KOPT-K1 (cell line): ENCODE data around the gene PPP1R2.
"Not testable (repeated sequence)": the region's sequence is repeated elsewhere in the genome, so short reads cannot be mapped to it uniquely, and the experiment has no call there.

Source experiments
- H3K27ac ChIP-seq: fragments of 200-600 bp; sonication (generic); 2 replicates; pipeline ENCODE4 v1.5.1; 2016; ENCODE audit warnings: antibody characterized with exemption, mild to moderate bottlenecking, low read depth, low read length; ENCODE audit not compliant: poor library complexity, severe bottlenecking
- H3K36me3 ChIP-seq: fragments of 200-600 bp; sonication (generic); 2 replicates; pipeline ENCODE4 v1.5.1; 2017; ENCODE audit warnings: antibody characterized with exemption, mild to moderate bottlenecking, low read length, moderate library complexity; ENCODE audit not compliant: insufficient read depth
- H3K9me3 ChIP-seq: fragments of 200-600 bp; sonication (generic); 2 replicates; pipeline ENCODE4 v1.5.1; 2017; ENCODE audit warnings: antibody characterized with exemption, low read length, mild to moderate bottlenecking; ENCODE audit not compliant: insufficient read depth, poor library complexity, severe bottlenecking

The PPP1R2 gene

GRCh38 chr3:195535293-195535692 is 7.8 kb downstream of the PPP1R2 start:
- H3K9me3 ChIP-seq: no peaks in the 10 kb centered on the region

GRCh38 chr3:195532834-195533233 is 10.3 kb downstream of the PPP1R2 start:
- Histone ChIP-seq H3K36me3 (peaks cover 16% of the 10 kb centered on the region), H3K27ac (no peak overlapping the region), H3K9me3 (no peaks in the 10 kb centered on the region)

More at GRCh38 chr3:195535293-195535692, 7.8 kb downstream of the PPP1R2 start:
- H3K36me3 ChIP-seq: no peaks in the 10 kb centered on the region
- H3K27ac ChIP-seq: no peak overlapping the region

GRCh38 chr3:195532345-195532744 is 10.8 kb downstream of the PPP1R2 start:
- no peaks in the 10 kb centered on the region for H3K9me3 ChIP-seq

DNA sequence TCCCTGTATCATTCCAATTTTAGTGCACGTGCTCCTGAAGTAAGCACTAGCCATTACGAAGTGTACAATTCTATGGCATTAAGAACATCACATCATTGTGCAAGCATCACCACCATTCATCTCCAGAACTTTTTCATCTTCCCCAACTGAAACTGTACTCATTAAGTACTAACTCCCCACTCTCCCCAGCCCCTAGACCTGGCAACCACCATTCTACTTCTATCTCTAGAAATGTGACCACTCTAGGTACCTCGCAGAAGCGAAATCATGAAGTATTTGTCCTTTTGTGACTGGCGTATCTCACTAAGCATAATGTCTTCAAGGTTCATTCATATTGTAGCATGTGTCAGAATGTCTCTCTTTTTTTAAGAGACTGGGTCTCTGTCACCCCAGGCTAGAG is 11.4 kb downstream of the PPP1R2 start:
- Histone ChIP-seq H3K27ac (no peak overlapping the region), H3K9me3 (no peaks in the 10 kb centered on the region), H3K36me3 (peaks cover 25% of the 10 kb centered on the region)

More at GRCh38 chr3:195532345-195532744, 10.8 kb downstream of the PPP1R2 start:
- Histone ChIP-seq H3K27ac (no peak overlapping the region), H3K36me3 (peaks cover 20% of the 10 kb centered on the region)

DNA sequence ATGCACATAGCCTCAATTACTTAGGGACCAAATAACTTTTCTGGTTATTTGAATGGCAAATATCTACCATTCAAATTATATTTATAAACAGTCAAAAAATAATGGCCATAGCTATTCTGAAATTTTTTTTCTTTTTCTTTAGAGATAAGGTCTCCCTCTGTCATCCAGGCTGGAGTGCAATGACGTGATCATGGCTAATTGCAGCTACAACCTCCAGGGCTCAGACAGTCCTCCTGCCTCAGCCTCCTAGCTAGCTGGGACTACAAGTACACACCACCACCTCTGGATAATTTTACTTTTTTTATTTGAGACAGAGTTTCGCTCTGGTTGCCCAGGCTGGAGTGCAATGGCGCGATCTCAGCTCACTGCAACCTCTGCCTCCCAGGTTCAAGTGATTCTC is 16.6 kb downstream of the PPP1R2 start:
- H3K36me3 ChIP-seq: peaks cover 53% of the 10 kb centered on the region
- H3K9me3 ChIP-seq: no peaks in the 10 kb centered on the region
- H3K27ac ChIP-seq: no peak overlapping the region

- no peaks in the 10 kb centered on the region for H3K9me3 ChIP-seq
- H3K36me3 ChIP-seq: peaks cover 47% of the 10 kb centered on the region
- H3K27ac ChIP-seq: no peak overlapping the region
Measured at GRCh38 chr3:195524171-195524896, 18.8 kb downstream of the PPP1R2 start.

DNA sequence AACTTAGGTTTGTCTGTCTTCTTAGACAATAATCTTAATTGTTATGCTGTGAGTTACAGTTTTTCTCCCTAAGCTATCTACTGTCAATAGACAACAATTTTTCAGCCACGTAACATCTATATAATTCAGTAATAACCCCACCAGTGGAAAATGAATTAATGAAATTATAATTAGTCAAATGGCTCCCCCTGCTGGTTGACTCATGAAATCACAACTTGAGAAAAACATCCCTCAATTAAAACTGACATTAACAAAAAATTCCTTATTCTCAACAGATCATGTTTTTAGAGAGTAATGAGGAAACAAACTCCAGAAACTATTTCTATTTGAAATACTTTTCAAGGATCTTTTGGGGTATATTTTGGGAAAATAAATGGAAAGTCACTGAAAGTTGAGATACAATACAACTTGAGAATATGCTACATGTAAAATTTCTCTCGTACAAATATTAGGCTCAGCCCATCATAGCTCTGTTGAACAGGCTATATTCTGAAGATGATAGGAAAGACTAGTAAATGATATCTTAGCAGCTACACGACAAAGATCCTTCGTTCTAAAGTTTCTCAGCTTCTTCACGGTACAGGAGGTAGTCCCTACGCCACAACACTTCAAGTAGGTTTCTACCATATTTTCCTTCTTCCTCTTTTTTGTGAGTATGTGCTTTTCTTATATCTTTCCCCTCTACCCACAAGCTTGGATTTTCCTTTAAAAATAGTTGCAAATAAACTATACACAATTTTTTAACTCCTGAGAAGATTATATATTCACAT is 20.7 kb downstream of the PPP1R2 start:
- H3K27ac ChIP-seq: no peak overlapping the region
- H3K36me3 ChIP-seq: peaks cover 45% of the 10 kb centered on the region
- H3K9me3 ChIP-seq: no peaks in the 10 kb centered on the region

GRCh38 chr3:195517030-195517429 is 26.1 kb downstream of the PPP1R2 start:
- Histone ChIP-seq H3K9me3 (no peaks in the 10 kb centered on the region), H3K27ac (no peak overlapping the region), H3K36me3 (peaks cover 64% of the 10 kb centered on the region)

- H3K27ac ChIP-seq, H3K9me3 ChIP-seq: not testable (repeated sequence)
- peaks cover 63% of the 10 kb centered on the region for H3K36me3 ChIP-seq
Measured at GRCh38 chr3:195514610-195515235, 28.4 kb downstream of the PPP1R2 start.

DNA sequence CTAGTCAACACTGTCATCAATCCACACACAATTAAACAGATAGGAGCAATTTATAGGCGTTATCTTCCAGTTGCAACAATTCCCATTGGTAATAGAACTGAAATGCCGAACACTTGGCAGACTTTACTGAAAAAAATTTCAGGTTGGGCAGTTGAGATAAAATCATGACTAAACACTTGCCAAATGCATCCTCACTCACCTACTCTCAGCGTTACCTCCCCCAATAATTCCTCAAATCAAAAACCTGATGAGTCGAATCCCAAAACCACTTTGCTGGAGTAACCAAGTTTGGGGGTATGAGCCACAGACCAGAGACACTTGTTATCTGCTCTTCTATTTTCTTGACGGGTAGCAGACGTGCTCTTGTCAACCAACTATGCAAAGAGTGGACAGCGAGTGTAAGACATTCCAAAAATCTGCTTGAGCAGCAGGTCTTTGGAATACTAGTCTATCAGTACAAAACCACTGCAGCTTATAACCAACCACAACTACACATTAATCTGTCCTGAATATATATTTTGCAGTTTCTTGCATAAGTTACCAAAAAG is 30.3 kb downstream of the PPP1R2 start:
- H3K27ac ChIP-seq: no peak overlapping the region
- H3K9me3 ChIP-seq: no peaks in the 10 kb centered on the region
- peaks cover 56% of the 10 kb centered on the region for H3K36me3 ChIP-seq

- no peaks in the 10 kb centered on the region for H3K9me3 ChIP-seq
- peaks cover 38% of the 10 kb centered on the region for H3K36me3 ChIP-seq
- H3K27ac ChIP-seq: no peak overlapping the region
Measured at GRCh38 chr3:195511136-195511535, 32.0 kb downstream of the PPP1R2 start.

GRCh38 chr3:195508185-195508584 is 34.9 kb downstream of the PPP1R2 start:
- no peak overlapping the region for H3K27ac ChIP-seq
- H3K9me3 ChIP-seq: no peaks in the 10 kb centered on the region
- peaks cover 11% of the 10 kb centered on the region for H3K36me3 ChIP-seq

GRCh38 chr3:195475614-195476013 is 67.5 kb downstream of the PPP1R2 start:
- Histone ChIP-seq H3K9me3 (no peaks in the 10 kb centered on the region), H3K27ac (no peak overlapping the region), H3K36me3 (no peaks in the 10 kb centered on the region)

- H3K27ac ChIP-seq, H3K9me3 ChIP-seq, H3K36me3 ChIP-seq: not testable (repeated sequence)
Measured at GRCh38 chr3:195475116-195475515, 68.0 kb downstream of the PPP1R2 start.

DNA sequence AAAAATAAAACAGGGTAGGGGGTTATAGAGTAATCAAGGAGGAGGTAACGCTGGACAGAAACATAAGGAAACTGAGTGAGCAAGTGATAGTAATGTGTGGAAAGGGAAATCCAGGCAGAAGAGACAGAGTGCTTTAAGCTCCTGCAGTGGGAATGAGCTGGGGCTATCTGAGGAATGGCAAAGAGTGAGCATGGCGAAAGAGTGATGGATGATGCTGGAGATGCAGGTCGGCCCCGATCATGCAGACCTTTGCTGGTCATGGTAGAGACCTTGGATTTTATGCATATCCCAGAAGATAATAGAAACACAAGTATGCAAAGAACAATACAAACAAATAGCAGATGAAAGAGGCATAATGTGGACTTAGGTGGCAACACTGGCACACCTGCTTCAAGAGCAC is 74.3 kb downstream of the PPP1R2 start:
- H3K36me3 ChIP-seq: no peaks in the 10 kb centered on the region
- no peak overlapping the region for H3K27ac ChIP-seq
- peaks cover 14% of the 10 kb centered on the region for H3K9me3 ChIP-seq
